Measurements from ENCODE around the gene ENO2. TPM values are rescaled to one million over a fixed set of nuclear protein-coding genes. Genes with fewer than 3 reads are reported as not detected.

The ENO2 gene
- total and polyA plus RNA-seq, 2 experiments from 2014 or later, result 43.5 to 53.5 TPM

DNA sequence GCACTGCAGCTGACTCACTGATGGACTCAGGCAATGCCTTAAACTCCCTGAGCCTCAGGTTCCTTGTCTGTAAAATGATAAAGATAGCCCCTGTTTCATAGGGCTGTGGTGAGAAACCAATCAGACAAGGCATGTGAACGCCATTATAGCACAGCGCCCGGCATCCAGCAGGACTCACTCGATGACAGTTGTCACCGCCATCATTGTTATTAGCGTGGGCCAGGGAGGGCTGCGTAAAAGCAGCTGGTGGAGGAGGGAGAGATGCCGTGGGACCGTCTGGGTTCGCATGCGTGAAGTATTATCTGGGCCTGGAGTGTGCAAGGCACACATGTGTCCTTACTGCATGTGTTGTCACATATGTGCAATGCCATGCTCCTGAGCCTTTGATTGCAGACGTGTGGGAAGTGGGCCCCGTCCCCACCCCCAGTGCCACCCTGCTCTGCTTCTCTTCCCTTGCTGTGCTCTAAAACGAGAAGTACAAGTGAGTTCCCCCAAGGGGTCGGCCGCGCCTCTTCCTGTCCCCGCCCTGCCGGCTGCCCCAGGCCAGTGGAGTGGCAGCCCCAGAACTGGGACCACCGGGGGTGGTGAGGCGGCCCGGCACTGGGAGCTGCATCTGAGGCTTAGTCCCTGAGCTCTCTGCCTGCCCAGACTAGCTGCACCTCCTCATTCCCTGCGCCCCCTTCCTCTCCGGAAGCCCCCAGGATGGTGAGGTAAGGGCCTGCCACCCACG, 36.6 kb downstream of the ENO2 start, which contains the start of gene PTPN6 (continued):
- TF ChIP-seq REST (IDR thresholded peaks at IDR 0.05; ENCODE audit: unreplicated experiment) (no peak), NANOG (IDR thresholded peaks at IDR 0.05; ENCODE audit: borderline replicate concordance) (no peak), JUNB (IDR thresholded peaks at IDR 0.05; ENCODE audit: unreplicated experiment) (no peak), EZH2 (IDR thresholded peaks at IDR 0.05; ENCODE audit: low read depth, unreplicated experiment) (no peak), EZH2phosphoT487 (IDR thresholded peaks at IDR 0.05; ENCODE audit: unreplicated experiment) (no peak)
- TF ChIP-seq, protein P1, sequence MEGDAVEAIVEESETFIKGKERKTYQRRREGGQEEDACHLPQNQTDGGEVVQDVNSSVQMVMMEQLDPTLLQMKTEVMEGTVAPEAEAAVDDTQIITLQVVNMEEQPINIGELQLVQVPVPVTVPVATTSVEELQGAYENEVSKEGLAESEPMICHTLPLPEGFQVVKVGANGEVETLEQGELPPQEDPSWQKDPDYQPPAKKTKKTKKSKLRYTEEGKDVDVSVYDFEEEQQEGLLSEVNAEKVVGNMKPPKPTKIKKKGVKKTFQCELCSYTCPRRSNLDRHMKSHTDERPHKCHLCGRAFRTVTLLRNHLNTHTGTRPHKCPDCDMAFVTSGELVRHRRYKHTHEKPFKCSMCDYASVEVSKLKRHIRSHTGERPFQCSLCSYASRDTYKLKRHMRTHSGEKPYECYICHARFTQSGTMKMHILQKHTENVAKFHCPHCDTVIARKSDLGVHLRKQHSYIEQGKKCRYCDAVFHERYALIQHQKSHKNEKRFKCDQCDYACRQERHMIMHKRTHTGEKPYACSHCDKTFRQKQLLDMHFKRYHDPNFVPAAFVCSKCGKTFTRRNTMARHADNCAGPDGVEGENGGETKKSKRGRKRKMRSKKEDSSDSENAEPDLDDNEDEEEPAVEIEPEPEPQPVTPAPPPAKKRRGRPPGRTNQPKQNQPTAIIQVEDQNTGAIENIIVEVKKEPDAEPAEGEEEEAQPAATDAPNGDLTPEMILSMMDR (conservative IDR thresholded peaks at IDR 0.05; ENCODE audit: low read depth in 2 of 2), result no peak

GRCh38 chr12:6951551-6952120, 37.3 kb downstream of the ENO2 start:
- Histone ChIP-seq H2AFZ (no peak overlapping the region), H3K27me3 (ENCODE audit: insufficient read depth) (no peaks in the 10 kb centered on the region), H3K27ac (ENCODE audit: low read depth) (no peak overlapping the region), H3K36me3 (ENCODE audit: insufficient read depth) (no peaks in the 10 kb centered on the region), H3F3A (replicated peaks; ENCODE audit: low read depth) (peaks cover 8% of the 10 kb centered on the region; the same call in 1 of the 2 replicates), H3K4me2 (no peak overlapping the region), H4K20me1 (replicated peaks; ENCODE audit: insufficient read depth) (no peaks in the 10 kb centered on the region), H3K4me1 (ENCODE audit: insufficient read depth) (peaks cover 18% of the 10 kb centered on the region), H3K9me2 (ENCODE audit: insufficient read depth) (no peaks in the 10 kb centered on the region), H3K79me2 (replicated peaks; ENCODE audit: insufficient read depth) (no peaks in the 10 kb centered on the region), H3K4me3 (no peak overlapping the region)
- DNase-seq (ENCODE audit: low spot score), result no peak
- ATAC-seq, result no peak
- H3K36me3 Mint-ChIP-seq (ENCODE audit: low read depth), result no peaks in the 10 kb centered on the region
- no peak overlapping the region for H3K4me3 Mint-ChIP-seq
- H3K4me1 Mint-ChIP-seq, result peaks cover 35% of the 10 kb centered on the region
- peaks cover 26% of the 10 kb centered on the region for H3K27me3 Mint-ChIP-seq (ENCODE audit: insufficient read depth, low read depth, poor library complexity)
- no peaks in the 10 kb centered on the region for H3K9me3 Mint-ChIP-seq
- H3K27ac Mint-ChIP-seq, result no peak overlapping the region
- no peak for TF ChIP-seq EZH2phosphoT487 (IDR thresholded peaks at IDR 0.05; ENCODE audit: unreplicated experiment)
- TF ChIP-seq ZNF331 (CRISPR knock-in tag; IDR thresholded peaks at IDR 0.05; ENCODE audit: low read depth), result no peak
- no peak for TF ChIP-seq JUNB (IDR thresholded peaks at IDR 0.05; ENCODE audit: unreplicated experiment)
- no peak for TF ChIP-seq CREB1 (CRISPR knock-in tag; IDR thresholded peaks at IDR 0.05; ENCODE audit: low read depth)
- TF ChIP-seq POLR2AphosphoS5 (IDR thresholded peaks at IDR 0.05; ENCODE audit: low read depth), result no peak
- TF ChIP-seq, protein P1 (conservative IDR thresholded peaks at IDR 0.05; ENCODE audit: low read depth in 2 of 2), result no peak
- no peak for TF ChIP-seq EZH2 (IDR thresholded peaks at IDR 0.05; ENCODE audit: low read depth, unreplicated experiment)
- no peak for TF ChIP-seq STAT1 (IDR thresholded peaks at IDR 0.05; ENCODE audit: unreplicated experiment)
- TF ChIP-seq NANOG (IDR thresholded peaks at IDR 0.05; ENCODE audit: borderline replicate concordance), result no peak
- TF ChIP-seq, protein P2, sequence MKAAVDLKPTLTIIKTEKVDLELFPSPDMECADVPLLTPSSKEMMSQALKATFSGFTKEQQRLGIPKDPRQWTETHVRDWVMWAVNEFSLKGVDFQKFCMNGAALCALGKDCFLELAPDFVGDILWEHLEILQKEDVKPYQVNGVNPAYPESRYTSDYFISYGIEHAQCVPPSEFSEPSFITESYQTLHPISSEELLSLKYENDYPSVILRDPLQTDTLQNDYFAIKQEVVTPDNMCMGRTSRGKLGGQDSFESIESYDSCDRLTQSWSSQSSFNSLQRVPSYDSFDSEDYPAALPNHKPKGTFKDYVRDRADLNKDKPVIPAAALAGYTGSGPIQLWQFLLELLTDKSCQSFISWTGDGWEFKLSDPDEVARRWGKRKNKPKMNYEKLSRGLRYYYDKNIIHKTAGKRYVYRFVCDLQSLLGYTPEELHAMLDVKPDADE (IDR thresholded peaks at IDR 0.05), result no peak
- no peak for TF ChIP-seq REST (IDR thresholded peaks at IDR 0.05; ENCODE audit: unreplicated experiment)

All from GM23338 (cell line).